HG03097 (cell line): ENCODE results near the gene PFN2.
"Not testable (repeated sequence)": the region's sequence is repeated elsewhere in the genome, so short reads cannot be mapped to it uniquely, and the experiment has no call there.

Source experiments
- ATAC-seq: cut with Tn5 transposase; IDR thresholded peaks from one replicate; pipeline ENCODE4 v1.9.1; 2021; ENCODE audit not compliant: unreplicated experiment, low FRiP score

PFN2 gene, protein sequence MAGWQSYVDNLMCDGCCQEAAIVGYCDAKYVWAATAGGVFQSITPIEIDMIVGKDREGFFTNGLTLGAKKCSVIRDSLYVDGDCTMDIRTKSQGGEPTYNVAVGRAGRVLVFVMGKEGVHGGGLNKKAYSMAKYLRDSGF

GRCh38 chr3:149970716-149971402 is at the start of gene PFN2:
Gene PFN2, minus strand, starts transcription at chr3:149970895. Its CDS starts 39 bp downstream, at chr3:149970856.
- peak; percentile 45 for ATAC-seq

GRCh38 chr3:150015901-150016300 is 45.2 kb upstream of the PFN2 start:
- no peak for ATAC-seq

DNA sequence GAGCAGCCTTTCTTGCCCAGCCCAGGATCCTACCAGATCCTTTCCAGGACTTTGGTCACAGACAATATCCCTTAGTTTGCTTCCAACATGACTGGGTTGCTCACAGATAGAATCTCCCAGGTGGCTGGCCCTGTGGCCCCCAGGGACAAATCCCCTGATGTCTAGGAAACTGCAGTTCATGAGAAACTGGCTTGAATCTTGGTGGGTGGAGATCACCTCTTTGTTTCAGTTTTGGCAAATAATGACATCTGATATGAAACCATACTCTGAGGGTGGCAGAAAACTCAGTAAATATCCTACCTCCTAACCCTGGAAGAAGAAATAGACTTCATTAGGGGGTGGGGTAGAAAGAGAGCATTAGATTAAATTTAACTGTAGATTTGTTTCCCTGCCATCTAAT is 44.1 kb upstream of the PFN2 start:
- no peak for ATAC-seq

DNA sequence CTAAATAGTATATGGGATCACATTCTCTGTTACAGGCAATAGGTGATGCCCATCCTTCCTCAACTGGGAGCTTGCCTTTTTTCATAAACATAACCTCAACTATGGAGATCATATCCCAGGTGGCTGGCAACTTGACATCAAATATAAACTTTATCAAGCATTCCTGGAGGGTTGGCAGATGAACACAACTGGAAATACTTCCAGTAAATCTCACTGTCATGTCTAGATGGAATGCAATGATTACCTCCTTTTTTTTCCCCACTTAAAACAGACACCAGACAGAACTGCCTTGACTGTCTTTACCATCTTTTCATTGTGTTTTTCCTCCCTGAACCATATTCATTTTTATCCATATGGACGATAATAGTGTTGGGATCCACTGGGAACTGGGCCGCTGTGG is 43.1 kb upstream of the PFN2 start:
- ATAC-seq = no peak

GRCh38 chr3:150006794-150007193 is 36.1 kb upstream of the PFN2 start:
- no peak for ATAC-seq

DNA sequence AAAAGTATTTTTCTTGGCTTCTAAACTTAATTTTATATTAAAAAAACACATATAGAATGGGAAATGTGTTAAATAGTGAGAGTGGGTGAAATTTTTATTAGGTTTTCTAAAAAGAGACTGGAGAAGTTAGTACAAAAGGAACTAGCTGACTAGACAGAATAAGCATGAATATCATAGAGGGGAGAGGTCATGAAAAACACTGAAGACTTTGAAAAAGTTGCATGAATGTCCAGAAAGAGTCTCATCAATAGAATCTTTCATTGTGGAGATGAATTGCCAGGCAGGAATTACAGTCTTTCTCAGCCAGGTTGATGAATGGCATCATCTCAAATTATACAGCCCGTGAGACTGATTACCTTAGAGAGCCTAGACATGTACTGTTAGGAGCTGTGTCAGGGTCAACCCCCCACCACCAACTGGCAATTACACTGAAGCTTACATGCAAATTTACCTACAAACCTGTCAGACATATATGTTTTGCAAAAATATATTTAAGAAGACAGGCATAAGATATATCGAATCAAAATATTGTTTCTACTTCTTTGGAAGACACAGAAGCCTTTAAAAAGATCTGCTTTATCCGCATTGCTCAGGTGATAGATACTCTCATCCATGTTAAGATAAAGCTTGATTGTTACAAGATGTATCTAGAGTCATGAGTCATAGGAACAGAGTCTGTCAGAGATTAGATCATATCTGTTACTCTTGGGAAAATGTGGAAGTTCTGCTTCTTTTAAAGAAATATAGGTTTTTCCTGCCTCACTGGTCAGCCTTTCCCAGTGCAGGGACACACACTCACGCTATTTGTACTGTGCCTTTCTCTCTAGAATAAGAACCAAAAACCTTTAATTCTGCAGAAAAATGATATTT is 34.8 kb upstream of the PFN2 start:
- no peak for ATAC-seq

DNA sequence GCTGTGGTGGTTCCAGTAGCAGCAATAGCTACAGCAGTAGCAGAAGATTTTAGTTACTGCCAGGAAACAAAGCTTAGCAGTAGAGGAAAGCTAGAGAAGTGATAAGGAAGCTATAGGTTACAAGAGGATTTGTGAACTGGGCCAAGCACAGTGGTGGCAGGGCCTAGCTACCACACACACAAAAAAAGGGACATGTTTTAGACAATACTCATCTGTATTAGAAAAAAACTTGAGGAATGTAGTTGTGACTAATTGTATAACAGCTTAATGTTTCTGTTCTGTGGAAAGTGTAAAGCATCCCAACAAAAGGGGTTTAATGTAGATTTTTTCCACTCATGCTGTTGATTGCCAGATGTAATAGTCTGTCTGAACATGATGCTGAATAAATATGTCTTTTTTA is 29.9 kb upstream of the PFN2 start:
- ATAC-seq = no peak

- no peak for ATAC-seq
Observed at GRCh38 chr3:149999421-149999820, 28.7 kb upstream of the PFN2 start.

DNA sequence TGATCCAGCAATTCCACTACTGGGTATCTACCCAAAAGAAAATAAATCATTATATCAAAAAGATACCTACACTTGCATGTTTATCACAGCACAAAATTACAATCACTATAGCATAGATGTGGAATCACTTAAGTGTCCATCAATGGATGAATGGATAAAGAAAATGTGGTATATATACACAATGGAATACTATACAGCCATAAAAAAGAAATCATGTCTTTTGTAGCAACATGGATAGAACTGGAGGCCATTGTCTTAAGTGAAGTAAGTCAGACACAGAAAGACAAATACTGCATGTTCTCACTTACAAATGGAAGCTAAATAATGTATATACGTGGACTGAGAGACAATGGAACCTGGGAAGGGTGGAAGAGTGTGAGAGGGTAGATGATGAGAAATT is 28.3 kb upstream of the PFN2 start:
- ATAC-seq = no peak

DNA sequence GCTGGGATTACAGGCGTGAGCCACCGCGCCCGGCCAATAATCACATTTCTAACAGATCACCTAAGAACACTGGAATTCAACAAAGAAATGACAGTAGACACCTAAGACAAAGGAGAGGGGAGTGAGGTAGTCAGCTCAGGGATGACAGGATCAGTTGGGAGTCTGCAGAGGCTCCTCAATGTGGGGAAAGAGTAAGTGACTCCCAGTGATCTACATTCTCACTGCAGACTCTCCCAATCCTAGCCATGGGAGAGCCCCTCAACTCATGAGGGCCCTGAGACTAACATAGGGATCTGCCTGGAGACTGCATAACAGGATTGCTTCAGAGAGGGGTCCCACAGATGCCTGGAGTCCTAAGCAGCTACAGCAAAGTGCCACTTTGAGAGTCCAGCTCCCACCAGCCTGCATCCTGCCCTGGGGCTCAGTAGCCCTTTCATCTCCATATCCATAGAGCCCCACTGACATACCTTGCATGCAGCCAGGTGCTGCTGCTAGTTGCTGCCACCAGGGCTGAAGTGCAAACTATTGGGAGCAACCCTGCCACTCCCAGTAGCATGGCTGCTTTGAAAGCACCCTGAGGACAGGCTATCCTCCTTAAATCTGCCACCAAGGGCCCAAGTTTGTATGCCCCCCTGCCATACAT is 21.8 kb upstream of the PFN2 start:
- no peak for ATAC-seq

DNA sequence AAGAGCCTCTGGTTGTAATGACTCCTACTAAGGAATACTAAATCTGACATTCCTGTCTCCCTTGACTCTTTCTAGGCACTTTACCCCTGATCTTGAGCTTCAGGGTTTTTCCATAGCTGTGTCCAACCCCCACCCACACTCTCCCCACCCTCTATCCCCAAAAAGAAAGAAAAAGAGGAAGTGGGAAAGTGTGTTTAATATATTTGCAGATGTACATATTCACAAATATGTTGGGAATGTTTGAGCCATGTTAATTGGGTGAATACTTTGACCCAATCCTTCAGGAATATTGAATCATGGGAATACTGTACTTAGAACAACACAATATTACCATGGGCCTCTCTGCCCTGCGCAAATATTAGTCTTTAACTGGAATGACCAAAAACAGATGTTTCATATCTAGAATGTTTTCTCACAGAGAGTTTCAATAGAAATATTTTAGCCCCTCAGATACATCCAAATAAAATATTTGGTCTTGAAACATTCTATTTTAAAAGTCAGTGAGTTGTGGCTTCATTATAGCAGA is 19.8 kb upstream of the PFN2 start:
- ATAC-seq = no peak

DNA sequence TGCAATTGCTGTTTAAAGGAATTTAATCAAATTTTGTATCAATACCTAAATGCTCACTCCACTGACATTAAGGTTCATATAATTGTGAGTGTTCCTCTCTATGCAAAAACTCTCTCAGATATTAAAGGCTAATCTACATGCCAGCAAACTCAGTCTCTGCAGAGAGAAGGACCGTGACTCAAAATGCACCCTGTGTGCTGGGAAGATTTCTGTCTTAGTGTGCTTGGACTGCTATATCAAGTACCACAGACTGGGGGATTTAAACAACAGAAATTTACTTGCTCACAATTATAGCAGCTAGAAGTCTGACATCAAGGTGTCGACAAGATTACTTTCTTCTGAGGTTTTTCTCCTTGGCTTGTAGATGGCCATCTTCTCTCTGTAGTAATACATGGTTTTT is 18.6 kb upstream of the PFN2 start:
- no peak for ATAC-seq

DNA sequence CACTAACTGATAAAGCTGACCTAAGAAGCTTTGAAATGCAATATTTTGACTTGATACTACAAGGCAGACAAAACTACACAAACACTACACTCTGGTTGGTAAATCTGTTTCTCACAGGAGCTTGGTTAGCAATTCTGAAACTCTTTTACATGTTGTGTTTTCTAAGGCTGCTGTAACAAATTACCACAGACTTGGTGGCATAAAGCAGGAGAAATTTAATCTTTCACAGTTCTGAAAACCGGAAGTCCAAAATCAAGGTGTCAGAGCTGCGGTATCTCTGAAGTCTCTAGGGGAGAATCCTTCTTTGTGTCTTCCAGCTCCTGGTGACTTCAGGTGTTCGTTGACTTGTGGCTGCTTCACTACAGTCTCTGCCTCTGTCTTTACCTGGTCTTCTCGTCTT is 12.9 kb upstream of the PFN2 start:
- ATAC-seq = no peak

- not testable (repeated sequence) for ATAC-seq
Observed at GRCh38 chr3:149983053-149983452, 12.4 kb upstream of the PFN2 start.

DNA sequence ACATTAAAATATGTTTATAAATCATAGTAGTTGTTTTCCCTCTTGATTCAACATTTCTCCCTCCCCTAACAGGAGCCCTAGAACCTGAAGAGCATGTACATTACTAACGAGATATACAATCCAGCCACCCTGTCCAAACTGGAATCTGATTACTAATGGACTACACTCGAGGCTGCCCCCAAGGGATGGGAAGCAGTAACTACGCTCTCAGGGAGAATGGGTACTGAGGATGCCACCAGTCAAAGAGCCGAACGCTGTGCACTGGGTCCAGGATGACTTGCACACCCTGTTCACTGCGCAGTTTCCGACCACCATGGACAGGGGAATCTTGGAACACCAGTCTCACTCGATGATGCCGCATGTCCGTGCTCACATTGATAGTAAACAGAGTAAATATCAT is 11.3 kb upstream of the PFN2 start:
- ATAC-seq = not testable (repeated sequence)

GRCh38 chr3:149977386-149977785 is 6.7 kb upstream of the PFN2 start:
- no peak for ATAC-seq

GRCh38 chr3:149975919-149976318 is 5.2 kb upstream of the PFN2 start:
- ATAC-seq = no peak

- no peak for ATAC-seq
Observed at GRCh38 chr3:149971403-149972075, 844 bp upstream of the PFN2 start.

- ATAC-seq = peak; percentile 52
Observed at GRCh38 chr3:149969940-149970715, 567 bp downstream of the PFN2 start.
